K562 (cell line): Measurements from ENCODE around the gene VPS41. TPM values are rescaled to one million over a fixed set of nuclear protein-coding genes. Genes with fewer than 3 reads are reported as not detected.
A peak's percentile ranks its signal among the peaks of the same experiment; 100 is the strongest.

Source experiments
- BRF2 ChIP-seq: IDR thresholded peaks from 3 replicates; pipeline ENCODE4 v1.6.1; 2011; ENCODE audit warnings: borderline replicate concordance, mild to moderate bottlenecking; ENCODE audit not compliant: insufficient read length, insufficient read depth
- CREB5 ChIP-seq: fragments of 250-450 bp; sonication (Bioruptor Pico); IDR thresholded peaks from 2 replicates; pipeline ENCODE4 v1.5.0; 2020; ENCODE audit warnings: mild to moderate bottlenecking
- CREM ChIP-seq: IDR thresholded peaks from 2 replicates; pipeline ENCODE4 v1.6.1; 2014; ENCODE audit warnings: antibody characterized with exemption, low read depth
- ELF1 ChIP-seq: fragments of 200-800 bp; sonication (Bioruptor generic); IDR thresholded peaks from 2 replicates; pipeline ENCODE4 v1.6.1; 2016; ENCODE audit warnings: missing genetic modification characterization, missing compliant biosample characterization
- ETV5 ChIP-seq: sonication (generic); formaldehyde crosslinking; IDR thresholded peaks from 2 replicates; pipeline ENCODE4 v1.4.0; 2020; ENCODE audit warnings: low read depth, mild to moderate bottlenecking, missing genetic modification reagents
- GABPA ChIP-seq: fragments of 200-800 bp; sonication (Bioruptor generic); conservative IDR thresholded peaks from 2 replicates; pipeline ENCODE4 v1.6.1; 2016; ENCODE audit warnings: low read depth, missing genetic modification characterization, missing compliant biosample characterization
- HDAC6 ChIP-seq: IDR thresholded peaks from 2 replicates; pipeline ENCODE4 v1.6.1; 2012; ENCODE audit warnings: low read depth, mild to moderate bottlenecking, control low read depth, inconsistent platforms, low read length, moderate library complexity
- KLF13 ChIP-seq: fragments of 450-650 bp; IDR thresholded peaks from 2 replicates; pipeline ENCODE4 v1.6.1; 2016; ENCODE audit warnings: missing genetic modification characterization, low read depth, mild to moderate bottlenecking, missing compliant biosample characterization, moderate library complexity, borderline replicate concordance
- MEIS2 ChIP-seq: fragments of 450-650 bp; IDR thresholded peaks from 2 replicates; pipeline ENCODE4 v1.6.1; 2014; ENCODE audit warnings: mild to moderate bottlenecking; ENCODE audit not compliant: partially characterized antibody
- MLLT1 ChIP-seq, 2 experiments: fragments of 450-650 bp; IDR thresholded peaks; 2 replicates each; pipeline ENCODE4 v1.6.1; 2016
- MXD1 ChIP-seq: fragments of 250-450 bp; sonication (Bioruptor Pico); IDR thresholded peaks from 2 replicates; pipeline ENCODE4 v1.8.0; 2021; ENCODE audit warnings: borderline replicate concordance, mild to moderate bottlenecking, moderate library complexity; ENCODE audit not compliant: poor library complexity, severe bottlenecking
- NR2F6 ChIP-seq: fragments of 450-650 bp; formaldehyde crosslinking; IDR thresholded peaks from 2 replicates; pipeline ENCODE4 v1.4.0; 2020; ENCODE audit warnings: mild to moderate bottlenecking
- SMARCE1 ChIP-seq: fragments of 450-650 bp; IDR thresholded peaks from 2 replicates; pipeline ENCODE4 v1.7.1; 2016; ENCODE audit warnings: mild to moderate bottlenecking
- STAT5A ChIP-seq: IDR thresholded peaks from 2 replicates; pipeline ENCODE4 v1.6.1; 2012; ENCODE audit warnings: low read length, inconsistent platforms, borderline replicate concordance
- ZNF436 ChIP-seq: fragments of 250-450, 450-650 bp; sonication (Bioruptor Pico); formaldehyde crosslinking; IDR thresholded peaks from 2 replicates; pipeline ENCODE4 v1.7.0; 2020; ENCODE audit warnings: mild to moderate bottlenecking
- polyA plus RNA-seq, 8 experiments: library from polyadenylated mRNA; depleted of rRNA in 4 of 8; stranded (reverse) in 5 of 8; unstranded in 3 of 8; fragments of >200 nt; fragmentation: Nextera tagmentation in 2 of 8; fragmentation: Illumina TruSeq in 1 of 8; extraction: Ambion mirVana in 2 of 8; extraction: Trizol in 1 of 8; gene quantifications; 2 replicates each; pipeline versions ENCODE4 v1.2.1 to v1.2.3, GENCODE V29; 2011 to 2014; ENCODE audit warnings: inconsistent platforms in 1 of 8, missing spikeins in 1 of 8
- total RNA-seq, 7 experiments: library from RNA; depleted of rRNA in 6 of 7; stranded (reverse); fragments of >200 nt in 6 of 7; fragmentation: Illumina TruSeq in 2 of 7; extraction: Trizol in 2 of 7; gene quantifications; 2 replicates each; pipeline versions ENCODE4 v1.2.1 to v1.2.3, GENCODE V29; 2011 to 2021; ENCODE audit warnings: low replicate concordance in 1 of 7

The VPS41 gene
- total and polyA plus RNA-seq, 9 of the 15 experiments (the other 6 are each of a cell fraction or from before 2014, with no cell fraction given), result 17.7 to 46.8 (median 32.1) TPM

GRCh38 chr7:38908759-38909335, at the start of gene VPS41 (continued):
- peak in 1 of 2 experiments; percentile 45; a peak in 1 of 4 replicates for TF ChIP-seq MLLT1 (IDR thresholded peaks at IDR 0.05)
- TF ChIP-seq GABPA (tag), result peak; percentile 85
- TF ChIP-seq BRF2, result no peak
- TF ChIP-seq ZNF436 (CRISPR knock-in tag), result no peak
- TF ChIP-seq KLF13 (tag), result no peak
- peak; percentile 75 for TF ChIP-seq CREM
- TF ChIP-seq MEIS2, result no peak
- TF ChIP-seq CREB5 (CRISPR knock-in tag), result no peak
- no peak for TF ChIP-seq MXD1 (CRISPR knock-in tag)
- peak; percentile 48; the same call in 1 of the 2 replicates for TF ChIP-seq ETV5 (CRISPR knock-in tag)
- TF ChIP-seq NR2F6 (CRISPR knock-in tag), result no peak
- no peak for TF ChIP-seq STAT5A
- no peak for TF ChIP-seq HDAC6
- no peak for TF ChIP-seq SMARCE1
- peak; percentile 99 for TF ChIP-seq ELF1 (tag)
